ENCODE measurements around the gene LGALS9. TPM values are rescaled to one million over a fixed set of nuclear protein-coding genes. Genes with fewer than 3 reads are reported as not detected.

LGALS9 gene
- polyA plus RNA-seq, 3 donors: 149 to 581 (median 149) TPM

DNA sequence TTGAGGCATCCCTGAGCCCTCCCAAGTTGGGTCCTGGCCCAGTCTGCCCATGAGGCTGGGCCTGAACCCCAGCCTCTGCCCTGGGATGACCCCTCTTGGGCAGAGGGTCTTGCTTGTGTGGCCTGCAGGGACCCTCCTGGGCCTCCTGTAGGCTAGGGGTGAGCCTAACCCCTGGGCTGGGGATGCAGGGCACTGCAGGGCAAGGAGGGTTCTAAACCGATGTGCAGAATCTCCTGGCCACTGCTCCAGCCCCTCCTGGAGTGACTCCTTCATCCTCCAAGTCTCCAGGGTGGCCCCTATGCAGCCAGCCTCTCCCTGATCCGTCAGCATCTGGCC, 37.5 kb downstream of the LGALS9 start:
- no peaks in the 10 kb centered on the region for H3K27me3 ChIP-seq (ENCODE audit: control insufficient read depth in 2 of 2, insufficient read depth in 2 of 2, low read length in 2 of 2)
- H3K4me1 ChIP-seq (ENCODE audit: control insufficient read depth in 1 of 2, insufficient read depth in 2 of 2, low read length in 2 of 2): no peaks in the 10 kb centered on the region
- H2AFZ ChIP-seq (ENCODE audit: insufficient read depth, low read depth, low read length, poor library complexity, severe bottlenecking): no peak overlapping the region
- H3K4me3 ChIP-seq (replicated peaks in 1 of 3; ENCODE audit: low read depth in 2 of 3, low read length in 3 of 3): no peak overlapping the region
- TF ChIP-seq, protein P1, sequence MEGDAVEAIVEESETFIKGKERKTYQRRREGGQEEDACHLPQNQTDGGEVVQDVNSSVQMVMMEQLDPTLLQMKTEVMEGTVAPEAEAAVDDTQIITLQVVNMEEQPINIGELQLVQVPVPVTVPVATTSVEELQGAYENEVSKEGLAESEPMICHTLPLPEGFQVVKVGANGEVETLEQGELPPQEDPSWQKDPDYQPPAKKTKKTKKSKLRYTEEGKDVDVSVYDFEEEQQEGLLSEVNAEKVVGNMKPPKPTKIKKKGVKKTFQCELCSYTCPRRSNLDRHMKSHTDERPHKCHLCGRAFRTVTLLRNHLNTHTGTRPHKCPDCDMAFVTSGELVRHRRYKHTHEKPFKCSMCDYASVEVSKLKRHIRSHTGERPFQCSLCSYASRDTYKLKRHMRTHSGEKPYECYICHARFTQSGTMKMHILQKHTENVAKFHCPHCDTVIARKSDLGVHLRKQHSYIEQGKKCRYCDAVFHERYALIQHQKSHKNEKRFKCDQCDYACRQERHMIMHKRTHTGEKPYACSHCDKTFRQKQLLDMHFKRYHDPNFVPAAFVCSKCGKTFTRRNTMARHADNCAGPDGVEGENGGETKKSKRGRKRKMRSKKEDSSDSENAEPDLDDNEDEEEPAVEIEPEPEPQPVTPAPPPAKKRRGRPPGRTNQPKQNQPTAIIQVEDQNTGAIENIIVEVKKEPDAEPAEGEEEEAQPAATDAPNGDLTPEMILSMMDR (IDR thresholded peaks at IDR 0.05): no peak
- 29% methylated on average over 1 of the region's 2 CpGs for WGBS (ENCODE audit: insufficient coverage)
- no peak for DNase-seq
- no peak overlapping the region for H3K4me3 Mint-ChIP-seq
- no peaks in the 10 kb centered on the region for H3K36me3 Mint-ChIP-seq
- H3K79me2 ChIP-seq (ENCODE audit: insufficient read depth, low read length): no peaks in the 10 kb centered on the region
- no peaks in the 10 kb centered on the region for H3K4me1 Mint-ChIP-seq
- H3K9ac ChIP-seq (ENCODE audit: insufficient read depth, low read length, poor library complexity, severe bottlenecking): no peak overlapping the region
- no peaks in the 10 kb centered on the region for H3K9me3 ChIP-seq (replicated peaks in 1 of 2; ENCODE audit: control insufficient read depth in 1 of 2, insufficient read depth in 1 of 2, low read length in 2 of 2)
- no peaks in the 10 kb centered on the region for H3K36me3 ChIP-seq (replicated peaks in 1 of 2; ENCODE audit: control insufficient read depth in 1 of 2, insufficient read depth in 2 of 2, low read length in 2 of 2)
- H3K9me3 Mint-ChIP-seq: no peaks in the 10 kb centered on the region
- intact Hi-C loops (cut with micrococcal nuclease): loop anchor here in 1 of 2 donors (10.0 kb wide), 1 partner anchor 206 kb away; no protein-coding TSS in a partner anchor
- no peaks in the 10 kb centered on the region for H4K20me1 ChIP-seq (ENCODE audit: insufficient read depth, low read length)
- no peak overlapping the region for H3K27ac ChIP-seq (ENCODE audit: low read depth in 1 of 2, low read length in 2 of 2)
- H3K4me2 ChIP-seq (replicated peaks; ENCODE audit: extremely low read depth, low read length, poor library complexity, severe bottlenecking): no peak overlapping the region
- H3K27me3 Mint-ChIP-seq (ENCODE audit: low read depth in 3 of 3): no peaks in the 10 kb centered on the region
- no peak overlapping the region for H3K27ac Mint-ChIP-seq

DNA sequence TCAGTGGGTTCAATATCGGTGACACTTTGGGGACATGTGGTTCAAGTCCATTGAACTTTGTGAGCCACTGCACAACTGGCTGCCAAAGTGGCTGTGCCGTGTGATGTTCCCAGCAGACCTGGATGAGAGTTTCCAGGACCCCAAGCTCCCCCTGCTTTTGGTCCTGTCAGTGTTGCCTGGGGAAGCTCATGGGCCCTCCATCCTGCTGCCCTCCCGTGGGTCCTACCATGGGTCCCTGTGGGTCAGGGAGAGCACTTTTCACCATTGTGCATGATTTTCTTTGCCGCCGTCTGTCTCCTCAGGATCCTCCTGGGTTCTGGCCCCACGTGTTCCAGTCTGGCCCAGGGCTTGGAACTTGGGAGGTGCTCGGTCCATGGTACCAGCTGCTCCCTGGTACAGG, 38.1 kb downstream of the LGALS9 start:
- H3K9me3 Mint-ChIP-seq: no peaks in the 10 kb centered on the region
- intact Hi-C loops (cut with micrococcal nuclease): loop anchor here in 1 of 2 donors (10.0 kb wide), 1 partner anchor 206 kb away; no protein-coding TSS in a partner anchor
- no peak overlapping the region for H3K4me3 ChIP-seq (replicated peaks in 1 of 3; ENCODE audit: low read depth in 2 of 3, low read length in 3 of 3)
- whole genome bisulfite sequencing (ENCODE audit: insufficient coverage): 96% methylated on average over 7 of the region's 7 CpGs
- no peaks in the 10 kb centered on the region for H3K36me3 ChIP-seq (replicated peaks in 1 of 2; ENCODE audit: control insufficient read depth in 1 of 2, insufficient read depth in 2 of 2, low read length in 2 of 2)
- no peak overlapping the region for H3K27ac ChIP-seq (ENCODE audit: low read depth in 1 of 2, low read length in 2 of 2)
- no peaks in the 10 kb centered on the region for H3K9me3 ChIP-seq (replicated peaks in 1 of 2; ENCODE audit: control insufficient read depth in 1 of 2, insufficient read depth in 1 of 2, low read length in 2 of 2)
- H3K36me3 Mint-ChIP-seq: no peaks in the 10 kb centered on the region
- DNase-seq: no peak
- no peaks in the 10 kb centered on the region for H3K4me1 Mint-ChIP-seq
- H2AFZ ChIP-seq (ENCODE audit: insufficient read depth, low read depth, low read length, poor library complexity, severe bottlenecking): no peak overlapping the region
- TF ChIP-seq, protein P1 (IDR thresholded peaks at IDR 0.05): no peak
- no peak overlapping the region for H3K4me2 ChIP-seq (replicated peaks; ENCODE audit: extremely low read depth, low read length, poor library complexity, severe bottlenecking)
- H3K27me3 ChIP-seq (ENCODE audit: control insufficient read depth in 2 of 2, insufficient read depth in 2 of 2, low read length in 2 of 2): no peaks in the 10 kb centered on the region
- no peak overlapping the region for H3K27ac Mint-ChIP-seq
- H3K4me1 ChIP-seq (ENCODE audit: control insufficient read depth in 1 of 2, insufficient read depth in 2 of 2, low read length in 2 of 2): no peaks in the 10 kb centered on the region
- no peaks in the 10 kb centered on the region for H4K20me1 ChIP-seq (ENCODE audit: insufficient read depth, low read length)
- no peak overlapping the region for H3K9ac ChIP-seq (ENCODE audit: insufficient read depth, low read length, poor library complexity, severe bottlenecking)
- H3K79me2 ChIP-seq (ENCODE audit: insufficient read depth, low read length): no peaks in the 10 kb centered on the region
- H3K27me3 Mint-ChIP-seq (ENCODE audit: low read depth in 3 of 3): no peaks in the 10 kb centered on the region
- H3K4me3 Mint-ChIP-seq: no peak overlapping the region

All from CD14-positive monocyte (primary cell).